ENCODE results near the gene ERC2.
A peak's percentile ranks its signal among the peaks of the same experiment; 100 is the strongest.

ERC2 gene

DNA sequence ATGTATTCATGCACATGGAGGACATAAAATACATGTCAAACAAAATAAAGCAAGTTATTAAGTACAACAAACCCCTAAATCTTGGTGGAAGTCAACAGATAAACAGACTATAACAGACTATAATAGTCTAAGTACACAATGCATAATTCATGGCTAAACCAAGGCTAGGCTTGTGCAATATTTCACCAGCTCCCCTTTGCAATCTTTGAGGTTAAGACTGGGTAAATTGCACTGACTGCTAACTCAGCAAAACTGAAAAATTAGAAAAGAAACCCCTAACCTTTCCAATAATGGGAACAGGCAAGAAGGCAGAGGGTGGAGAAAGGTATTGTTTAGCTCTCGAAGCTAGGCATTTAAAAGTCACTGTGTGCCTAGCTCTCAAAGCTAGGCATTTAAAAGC is 676.3 kb downstream of the ERC2 start:
- H3K36me3 ChIP-seq (ENCODE audit: insufficient read depth, low read length): no peaks in the 10 kb centered on the region
- peaks cover 31% of the 10 kb centered on the region for H3K4me1 ChIP-seq (ENCODE audit: insufficient read depth, low read length, poor library complexity, severe bottlenecking)
- no peak overlapping the region for H3K4me2 ChIP-seq (ENCODE audit: low read depth, low read length, poor library complexity, severe bottlenecking)
- no peaks in the 10 kb centered on the region for H3K9me3 ChIP-seq (ENCODE audit: insufficient read depth, low read depth, low read length)
- no peak overlapping the region for H3K4me3 ChIP-seq (ENCODE audit: low read length, poor library complexity, severe bottlenecking)
- H4K20me1 ChIP-seq (ENCODE audit: insufficient read depth, low read length, poor library complexity, severe bottlenecking): no peaks in the 10 kb centered on the region
- H3K27me3 ChIP-seq (ENCODE audit: insufficient read depth, low read length, poor library complexity, severe bottlenecking): no peaks in the 10 kb centered on the region
- H3F3A ChIP-seq (ENCODE audit: low read depth): no peaks in the 10 kb centered on the region
- TF ChIP-seq EZH2phosphoT487 (IDR thresholded peaks at IDR 0.05; ENCODE audit: borderline replicate concordance): no peak
- TF ChIP-seq, protein P1, sequence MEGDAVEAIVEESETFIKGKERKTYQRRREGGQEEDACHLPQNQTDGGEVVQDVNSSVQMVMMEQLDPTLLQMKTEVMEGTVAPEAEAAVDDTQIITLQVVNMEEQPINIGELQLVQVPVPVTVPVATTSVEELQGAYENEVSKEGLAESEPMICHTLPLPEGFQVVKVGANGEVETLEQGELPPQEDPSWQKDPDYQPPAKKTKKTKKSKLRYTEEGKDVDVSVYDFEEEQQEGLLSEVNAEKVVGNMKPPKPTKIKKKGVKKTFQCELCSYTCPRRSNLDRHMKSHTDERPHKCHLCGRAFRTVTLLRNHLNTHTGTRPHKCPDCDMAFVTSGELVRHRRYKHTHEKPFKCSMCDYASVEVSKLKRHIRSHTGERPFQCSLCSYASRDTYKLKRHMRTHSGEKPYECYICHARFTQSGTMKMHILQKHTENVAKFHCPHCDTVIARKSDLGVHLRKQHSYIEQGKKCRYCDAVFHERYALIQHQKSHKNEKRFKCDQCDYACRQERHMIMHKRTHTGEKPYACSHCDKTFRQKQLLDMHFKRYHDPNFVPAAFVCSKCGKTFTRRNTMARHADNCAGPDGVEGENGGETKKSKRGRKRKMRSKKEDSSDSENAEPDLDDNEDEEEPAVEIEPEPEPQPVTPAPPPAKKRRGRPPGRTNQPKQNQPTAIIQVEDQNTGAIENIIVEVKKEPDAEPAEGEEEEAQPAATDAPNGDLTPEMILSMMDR (conservative IDR thresholded peaks at IDR 0.05; ENCODE audit: low read length): no peak
- H2AFZ ChIP-seq (ENCODE audit: low read length): no peak overlapping the region
- H3K9ac ChIP-seq (ENCODE audit: low read depth, low read length, poor library complexity, severe bottlenecking): no peak overlapping the region
- H3K9me2 ChIP-seq (replicated peaks; ENCODE audit: low read depth, low read length): no peaks in the 10 kb centered on the region
- H3K79me2 ChIP-seq (ENCODE audit: insufficient read depth, low read length): no peaks in the 10 kb centered on the region

DNA sequence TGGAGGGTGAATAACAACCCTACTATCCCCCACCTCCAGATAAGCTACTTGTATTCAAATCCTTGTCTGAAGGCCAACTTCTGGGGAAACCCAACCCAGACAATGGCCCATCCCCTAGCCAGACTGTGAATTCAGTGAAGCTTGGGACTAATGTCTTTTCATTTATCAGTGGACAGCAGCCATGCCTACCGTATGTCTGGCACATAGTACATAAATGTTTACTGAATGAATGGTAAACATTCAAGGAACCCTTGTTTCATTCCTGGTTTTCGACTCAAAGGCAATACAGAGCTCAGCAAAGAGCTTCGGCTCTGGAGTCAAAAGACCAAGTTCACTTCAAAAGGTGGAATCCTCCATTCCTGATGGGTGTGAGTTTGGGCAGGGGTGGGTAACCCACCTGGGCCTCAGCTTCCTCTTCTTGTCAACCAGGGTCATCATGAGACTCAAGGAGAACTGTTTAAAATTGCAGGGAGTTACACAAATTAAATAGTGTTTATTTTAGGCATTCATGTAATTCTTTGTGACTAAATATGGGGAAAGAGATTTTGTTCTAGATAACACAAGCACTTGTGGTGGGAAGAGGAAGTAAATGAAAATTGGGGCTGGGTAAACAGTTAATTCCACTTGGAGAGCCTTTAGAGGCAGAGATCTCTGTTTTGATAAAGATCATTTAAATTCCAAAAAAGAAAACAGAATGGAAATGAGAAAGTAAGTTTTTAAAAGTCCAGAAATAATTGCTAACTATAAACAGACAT is 677.5 kb downstream of the ERC2 start:
- H3F3A ChIP-seq (ENCODE audit: low read depth): no peaks in the 10 kb centered on the region
- no peaks in the 10 kb centered on the region for H4K20me1 ChIP-seq (ENCODE audit: insufficient read depth, low read length, poor library complexity, severe bottlenecking)
- peaks cover 31% of the 10 kb centered on the region for H3K4me1 ChIP-seq (ENCODE audit: insufficient read depth, low read length, poor library complexity, severe bottlenecking)
- TF ChIP-seq EZH2phosphoT487 (IDR thresholded peaks at IDR 0.05; ENCODE audit: borderline replicate concordance): no peak
- H3K27me3 ChIP-seq (ENCODE audit: insufficient read depth, low read length, poor library complexity, severe bottlenecking): no peaks in the 10 kb centered on the region
- H3K36me3 ChIP-seq (ENCODE audit: insufficient read depth, low read length): no peaks in the 10 kb centered on the region
- H3K4me2 ChIP-seq (ENCODE audit: low read depth, low read length, poor library complexity, severe bottlenecking): peak overlapping the region; percentile 30
- H3K9ac ChIP-seq (ENCODE audit: low read depth, low read length, poor library complexity, severe bottlenecking): peak overlapping the region; percentile 2
- no peaks in the 10 kb centered on the region for H3K79me2 ChIP-seq (ENCODE audit: insufficient read depth, low read length)
- no peaks in the 10 kb centered on the region for H3K9me2 ChIP-seq (replicated peaks; ENCODE audit: low read depth, low read length)
- H3K9me3 ChIP-seq (ENCODE audit: insufficient read depth, low read depth, low read length): no peaks in the 10 kb centered on the region
- H3K4me3 ChIP-seq (ENCODE audit: low read length, poor library complexity, severe bottlenecking): peak overlapping the region; percentile 19
- H2AFZ ChIP-seq (ENCODE audit: low read length): no peak overlapping the region

DNA sequence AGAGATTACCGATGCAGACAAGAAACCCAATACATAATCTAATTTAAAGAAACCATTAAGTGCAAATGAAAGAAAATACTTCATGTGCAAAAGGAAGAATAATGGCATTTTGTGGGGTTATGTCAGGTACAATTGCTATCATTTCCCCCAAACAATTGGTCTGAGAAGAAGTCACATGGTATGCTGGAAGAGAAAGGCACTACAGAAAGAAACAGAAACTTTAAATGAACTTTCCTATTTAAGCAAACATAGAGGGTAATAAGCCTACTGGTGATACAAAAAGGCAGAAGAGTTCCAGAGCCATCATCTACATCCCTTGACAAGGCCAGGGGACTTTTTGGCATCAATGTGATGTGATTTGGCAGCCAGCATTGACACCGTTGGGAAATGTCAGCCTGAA is 678.8 kb downstream of the ERC2 start:
- Histone ChIP-seq H3K4me1 (ENCODE audit: insufficient read depth, low read length, poor library complexity, severe bottlenecking) (peaks cover 31% of the 10 kb centered on the region), H3K36me3 (ENCODE audit: insufficient read depth, low read length) (no peaks in the 10 kb centered on the region), H3F3A (ENCODE audit: low read depth) (no peaks in the 10 kb centered on the region), H3K9ac (ENCODE audit: low read depth, low read length, poor library complexity, severe bottlenecking) (no peak overlapping the region), H3K79me2 (ENCODE audit: insufficient read depth, low read length) (no peaks in the 10 kb centered on the region), H3K27me3 (ENCODE audit: insufficient read depth, low read length, poor library complexity, severe bottlenecking) (no peaks in the 10 kb centered on the region), H3K4me2 (ENCODE audit: low read depth, low read length, poor library complexity, severe bottlenecking) (peak overlapping the region; percentile 30), H3K9me3 (ENCODE audit: insufficient read depth, low read depth, low read length) (no peaks in the 10 kb centered on the region), H4K20me1 (ENCODE audit: insufficient read depth, low read length, poor library complexity, severe bottlenecking) (no peaks in the 10 kb centered on the region), H2AFZ (ENCODE audit: low read length) (peak overlapping the region; percentile 78), H3K4me3 (ENCODE audit: low read length, poor library complexity, severe bottlenecking) (peak overlapping the region; percentile 2), H3K9me2 (replicated peaks; ENCODE audit: low read depth, low read length) (no peaks in the 10 kb centered on the region)
- no peak for TF ChIP-seq EZH2phosphoT487 (IDR thresholded peaks at IDR 0.05; ENCODE audit: borderline replicate concordance)
- TF ChIP-seq, protein P1 (conservative IDR thresholded peaks at IDR 0.05; ENCODE audit: low read length): no peak

DNA sequence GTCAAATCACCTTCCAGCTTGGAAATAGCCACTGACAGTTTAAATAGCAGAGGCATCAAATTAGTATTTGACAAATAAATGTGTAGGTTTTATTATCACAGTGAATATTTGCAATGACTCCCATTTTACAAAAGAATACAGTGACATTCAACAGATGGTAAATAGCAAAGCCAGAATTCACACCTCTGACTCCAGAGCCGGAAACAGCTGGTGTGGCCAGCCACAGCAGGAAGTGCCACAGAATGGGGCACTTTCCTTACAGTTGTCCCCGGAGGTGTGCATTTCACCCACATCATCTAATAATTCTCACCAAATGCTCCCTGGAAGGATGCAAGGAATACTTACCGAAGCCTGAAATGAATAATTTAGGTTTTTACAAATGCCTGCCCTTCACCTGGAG is 685.5 kb downstream of the ERC2 start:
- no peak overlapping the region for H3K4me3 ChIP-seq (ENCODE audit: low read length, poor library complexity, severe bottlenecking)
- H4K20me1 ChIP-seq (ENCODE audit: insufficient read depth, low read length, poor library complexity, severe bottlenecking): no peaks in the 10 kb centered on the region
- no peaks in the 10 kb centered on the region for H3K79me2 ChIP-seq (ENCODE audit: insufficient read depth, low read length)
- H3K36me3 ChIP-seq (ENCODE audit: insufficient read depth, low read length): no peaks in the 10 kb centered on the region
- H3K9me3 ChIP-seq (ENCODE audit: insufficient read depth, low read depth, low read length): no peaks in the 10 kb centered on the region
- H3K4me1 ChIP-seq (ENCODE audit: insufficient read depth, low read length, poor library complexity, severe bottlenecking): peaks cover 9% of the 10 kb centered on the region
- H3K4me2 ChIP-seq (ENCODE audit: low read depth, low read length, poor library complexity, severe bottlenecking): no peak overlapping the region
- H3K9me2 ChIP-seq (replicated peaks; ENCODE audit: low read depth, low read length): no peaks in the 10 kb centered on the region
- no peak overlapping the region for H3K9ac ChIP-seq (ENCODE audit: low read depth, low read length, poor library complexity, severe bottlenecking)
- no peak for TF ChIP-seq EZH2phosphoT487 (IDR thresholded peaks at IDR 0.05; ENCODE audit: borderline replicate concordance)
- TF ChIP-seq, protein P1 (conservative IDR thresholded peaks at IDR 0.05; ENCODE audit: low read length): no peak
- H2AFZ ChIP-seq (ENCODE audit: low read length): no peak overlapping the region
- H3K27me3 ChIP-seq (ENCODE audit: insufficient read depth, low read length, poor library complexity, severe bottlenecking): no peaks in the 10 kb centered on the region
- H3F3A ChIP-seq (ENCODE audit: low read depth): no peaks in the 10 kb centered on the region
